ENCODE results near the gene CABLES2. TPM values are rescaled to one million over a fixed set of nuclear protein-coding genes. Genes with fewer than 3 reads are reported as not detected.
A peak's percentile ranks its signal among the peaks of the same experiment; 100 is the strongest.

CABLES2 gene
- total RNA-seq, 1 donor from 2014 or later, result 6.4 TPM

DNA sequence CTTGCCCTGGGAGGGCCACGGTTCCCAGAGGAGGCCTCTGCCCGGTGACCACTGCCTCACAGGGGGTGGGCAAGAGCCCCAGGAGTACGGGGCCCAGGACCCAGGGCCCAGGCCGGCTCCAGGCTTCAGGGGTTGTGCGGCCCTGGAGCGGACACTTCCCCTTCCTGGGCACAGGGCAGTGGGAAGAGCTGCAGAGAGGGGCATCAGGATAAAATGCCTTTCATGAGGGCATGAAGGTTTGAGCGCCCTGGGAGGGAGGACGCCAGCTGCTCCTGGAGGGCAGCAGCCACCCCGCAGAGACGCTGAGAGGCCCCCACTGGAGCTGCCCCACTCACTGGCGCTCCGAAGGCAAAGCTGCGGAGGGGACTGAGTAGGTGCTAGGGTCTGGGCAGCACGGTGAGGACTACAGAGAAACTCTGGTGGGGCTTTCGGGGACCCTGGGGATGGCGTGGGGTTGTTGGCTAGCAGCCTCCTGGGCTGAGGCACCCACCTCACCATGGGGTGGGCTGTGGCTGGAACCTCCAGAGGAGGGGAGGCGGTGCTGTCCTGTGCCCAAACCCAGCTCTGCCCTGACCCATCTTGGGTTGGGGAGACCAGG is 50.4 kb downstream of the CABLES2 start:
- TF ChIP-seq CTCF (IDR thresholded peaks at IDR 0.05), result no peak
- Mint-ChIP-seq H3K27ac (ENCODE audit: unreplicated experiment) (peak overlapping the region; percentile 92), H3K4me3 (ENCODE audit: unreplicated experiment) (peak overlapping the region; percentile 53), H3K4me1 (ENCODE audit: low read depth) (peaks cover 58% of the 10 kb centered on the region), H3K36me3 (ENCODE audit: low read depth) (no peaks in the 10 kb centered on the region), H3K9me3 (ENCODE audit: low read depth) (no peaks in the 10 kb centered on the region), H3K27me3 (ENCODE audit: low read depth) (no peaks in the 10 kb centered on the region)
- no peak for DNase-seq (ENCODE audit: low spot score)

DNA sequence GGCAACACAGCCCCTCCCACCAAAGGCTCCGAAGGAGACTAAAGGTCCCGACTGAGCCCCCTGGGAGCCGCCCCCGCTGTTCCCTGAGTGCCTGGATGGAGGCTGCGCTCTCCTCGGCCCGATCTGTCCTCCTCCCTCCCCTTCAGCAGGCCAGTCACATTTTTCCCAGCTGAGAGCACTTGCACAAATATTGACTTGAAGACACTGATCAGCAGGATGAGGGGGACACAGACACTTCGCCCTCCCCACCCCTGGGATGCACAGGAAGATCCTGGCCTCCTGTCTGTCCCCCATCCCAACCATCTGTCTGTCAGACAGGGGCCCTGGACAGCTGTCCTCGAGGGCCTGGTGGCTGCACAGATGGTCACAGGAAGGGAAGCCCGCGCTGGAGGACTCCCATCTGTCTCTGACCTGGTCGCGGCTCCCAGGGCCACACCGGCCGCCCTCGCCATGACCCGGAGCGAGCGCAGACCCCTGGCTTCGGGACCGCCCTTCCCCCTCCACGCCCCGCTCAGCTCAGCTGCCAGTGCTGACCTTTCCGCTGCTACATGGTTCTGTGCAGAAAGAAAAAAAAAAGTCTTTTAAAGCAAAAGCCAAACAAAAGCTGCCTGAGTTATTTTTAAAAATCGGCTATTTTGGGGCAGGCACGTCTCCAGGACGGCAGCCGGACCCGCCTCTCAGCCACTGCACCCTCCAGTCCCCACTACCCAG is 51.1 kb downstream of the CABLES2 start:
- Mint-ChIP-seq H3K27ac (ENCODE audit: unreplicated experiment) (peak overlapping the region; percentile 92), H3K4me1 (ENCODE audit: low read depth) (peaks cover 58% of the 10 kb centered on the region), H3K36me3 (ENCODE audit: low read depth) (no peaks in the 10 kb centered on the region), H3K4me3 (ENCODE audit: unreplicated experiment) (peak overlapping the region; percentile 53), H3K27me3 (ENCODE audit: low read depth) (no peaks in the 10 kb centered on the region), H3K9me3 (ENCODE audit: low read depth) (no peaks in the 10 kb centered on the region)
- DNase-seq (ENCODE audit: low spot score), result no peak
- no peak for TF ChIP-seq CTCF (IDR thresholded peaks at IDR 0.05)

- Mint-ChIP-seq H3K4me3 (ENCODE audit: unreplicated experiment) (no peak overlapping the region), H3K27me3 (ENCODE audit: low read depth) (no peaks in the 10 kb centered on the region), H3K36me3 (ENCODE audit: low read depth) (no peaks in the 10 kb centered on the region), H3K9me3 (ENCODE audit: low read depth) (no peaks in the 10 kb centered on the region), H3K27ac (ENCODE audit: unreplicated experiment) (peak overlapping the region; percentile 92), H3K4me1 (ENCODE audit: low read depth) (peaks cover 54% of the 10 kb centered on the region)
- TF ChIP-seq CTCF (IDR thresholded peaks at IDR 0.05), result no peak
- no peak for DNase-seq (ENCODE audit: low spot score)
Measured at GRCh38 chr20:62355516-62355877, 51.6 kb downstream of the CABLES2 start.

GRCh38 chr20:62354811-62355341 is 52.2 kb downstream of the CABLES2 start:
- H3K4me1 Mint-ChIP-seq (ENCODE audit: low read depth), result peaks cover 57% of the 10 kb centered on the region
- DNase-seq (ENCODE audit: low spot score), result no peak
- no peak overlapping the region for H3K27ac Mint-ChIP-seq (ENCODE audit: unreplicated experiment)
- no peaks in the 10 kb centered on the region for H3K9me3 Mint-ChIP-seq (ENCODE audit: low read depth)
- H3K4me3 Mint-ChIP-seq (ENCODE audit: unreplicated experiment), result no peak overlapping the region
- no peaks in the 10 kb centered on the region for H3K27me3 Mint-ChIP-seq (ENCODE audit: low read depth)
- TF ChIP-seq CTCF (IDR thresholded peaks at IDR 0.05), result no peak
- peaks cover 1% of the 10 kb centered on the region for H3K36me3 Mint-ChIP-seq (ENCODE audit: low read depth)

DNA sequence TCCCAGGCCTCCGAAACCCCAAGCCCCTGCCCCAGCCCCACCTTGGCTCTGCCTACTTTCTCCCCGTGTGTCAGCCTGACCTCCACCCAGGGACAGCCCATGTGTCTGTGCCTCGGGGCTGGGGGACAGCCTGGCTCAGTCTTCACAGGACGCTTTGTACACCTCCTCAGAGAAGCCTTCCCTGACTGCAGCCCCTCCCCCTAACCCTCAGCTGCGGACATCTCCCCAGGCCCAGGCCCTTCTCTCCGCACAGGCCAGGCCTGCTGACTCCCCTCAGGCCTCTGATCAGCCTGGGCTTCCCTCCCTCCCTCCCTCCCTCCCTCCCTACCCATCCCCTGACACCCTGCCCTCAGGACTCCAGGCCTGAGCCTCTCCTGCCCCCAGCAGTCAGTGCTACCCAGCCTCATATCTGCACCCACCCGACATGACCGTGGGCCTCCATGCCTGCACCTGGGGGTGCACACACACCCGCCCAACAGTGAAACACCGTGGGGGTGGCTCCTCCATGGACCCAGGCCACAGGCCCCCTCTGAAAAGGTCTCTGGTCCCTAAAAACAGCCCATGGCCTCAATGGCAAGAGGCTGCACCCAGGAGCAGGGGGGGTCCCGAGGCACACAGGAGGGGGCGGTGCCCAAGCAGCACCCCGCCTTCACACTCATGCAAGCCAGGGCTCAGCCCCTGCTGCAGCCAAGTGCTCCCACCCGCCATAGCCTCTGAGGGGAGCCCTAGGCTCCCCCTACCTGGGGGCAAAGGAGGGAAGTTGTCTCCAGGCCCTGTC is 52.9 kb downstream of the CABLES2 start:
- peaks cover 53% of the 10 kb centered on the region for H3K4me1 Mint-ChIP-seq (ENCODE audit: low read depth)
- H3K27ac Mint-ChIP-seq (ENCODE audit: unreplicated experiment), result no peak overlapping the region
- DNase-seq (ENCODE audit: low spot score), result no peak
- H3K27me3 Mint-ChIP-seq (ENCODE audit: low read depth), result no peaks in the 10 kb centered on the region
- H3K36me3 Mint-ChIP-seq (ENCODE audit: low read depth), result peaks cover 4% of the 10 kb centered on the region
- no peak overlapping the region for H3K4me3 Mint-ChIP-seq (ENCODE audit: unreplicated experiment)
- TF ChIP-seq CTCF (IDR thresholded peaks at IDR 0.05), result no peak
- no peaks in the 10 kb centered on the region for H3K9me3 Mint-ChIP-seq (ENCODE audit: low read depth)
